HG02970 (cell line): ENCODE data around the gene FGGY.
"Not testable (repeated sequence)": the region's sequence is repeated elsewhere in the genome, so short reads cannot be mapped to it uniquely, and the experiment has no call there.

ENCODE experiments used
- ATAC-seq: cut with Tn5 transposase; IDR thresholded peaks from one replicate; pipeline ENCODE4 v1.9.1; 2021; ENCODE audit warnings: mild to moderate bottlenecking, moderate library complexity, moderate number of reproducible peaks; ENCODE audit not compliant: unreplicated experiment, low FRiP score

The FGGY gene

DNA sequence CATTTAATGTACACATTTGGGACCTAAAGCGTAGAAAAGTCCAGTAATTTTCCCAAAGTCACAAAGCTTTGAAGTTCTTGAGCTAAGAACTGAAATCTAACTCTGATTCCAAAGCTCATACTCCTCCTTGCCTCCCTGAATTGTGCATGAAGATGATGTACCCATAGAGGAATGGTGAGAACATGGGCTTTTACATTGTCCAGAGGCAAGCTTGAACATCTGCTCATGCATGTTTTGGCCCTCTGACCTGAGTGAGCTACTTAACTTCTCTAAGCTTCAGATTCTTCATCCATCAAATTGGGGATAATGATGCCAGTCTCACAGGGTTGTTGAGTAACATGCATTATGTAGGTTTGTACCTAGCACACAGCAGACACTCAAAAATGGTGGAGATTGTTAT is 259.5 kb downstream of the FGGY start:
- no peak for ATAC-seq

DNA sequence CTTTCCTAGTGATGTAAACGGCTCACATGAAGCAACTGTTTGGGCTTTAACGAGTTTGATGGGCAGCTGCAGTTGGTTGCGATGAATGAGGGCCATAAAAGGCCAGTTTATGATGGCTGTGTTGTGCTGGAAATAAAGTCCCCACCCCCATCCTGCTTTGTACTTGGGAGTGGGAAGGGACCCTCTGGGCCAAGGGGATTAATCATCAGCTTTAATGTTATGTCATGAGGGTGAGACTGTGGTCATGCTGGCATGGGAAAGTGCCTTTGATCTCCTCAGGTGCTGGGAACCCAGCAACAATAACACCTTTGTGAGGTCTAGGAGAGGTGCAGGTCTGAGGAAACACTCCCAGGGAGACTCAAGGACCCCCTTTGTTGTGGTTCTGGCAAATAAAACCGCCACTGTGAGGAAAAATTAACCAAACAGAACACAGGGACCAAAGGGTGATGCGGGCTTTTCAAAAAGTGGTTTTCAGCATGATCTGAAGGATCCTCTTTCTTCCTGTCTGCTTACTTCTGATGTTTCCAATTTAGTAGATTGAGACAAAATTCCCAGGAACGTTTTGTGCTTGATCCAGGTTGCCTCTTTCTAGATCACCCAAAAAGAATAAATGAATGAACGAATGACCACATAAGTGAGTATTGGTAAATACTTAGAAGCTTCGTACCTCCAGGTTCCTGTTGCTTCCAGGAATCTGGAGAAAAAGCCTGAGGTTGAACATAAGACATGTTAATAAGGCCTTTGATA is 260.1 kb downstream of the FGGY start:
- ATAC-seq: no peak

DNA sequence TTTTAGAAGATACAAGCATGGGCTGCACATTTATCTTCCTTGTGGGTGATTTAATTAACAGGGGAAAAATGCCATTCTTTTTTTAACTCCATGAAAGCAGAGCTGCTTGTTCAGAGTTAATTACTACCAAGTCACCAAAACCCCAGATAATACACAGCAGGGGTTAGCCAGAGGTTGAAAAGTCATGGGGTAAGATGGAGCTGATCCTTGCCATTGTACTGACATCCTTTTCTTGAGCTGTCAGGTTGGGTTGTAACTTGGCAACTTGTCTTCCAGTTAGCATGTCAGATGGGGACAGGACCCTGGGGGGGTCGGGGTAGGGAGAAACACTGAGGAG is 260.6 kb downstream of the FGGY start:
- ATAC-seq: no peak

DNA sequence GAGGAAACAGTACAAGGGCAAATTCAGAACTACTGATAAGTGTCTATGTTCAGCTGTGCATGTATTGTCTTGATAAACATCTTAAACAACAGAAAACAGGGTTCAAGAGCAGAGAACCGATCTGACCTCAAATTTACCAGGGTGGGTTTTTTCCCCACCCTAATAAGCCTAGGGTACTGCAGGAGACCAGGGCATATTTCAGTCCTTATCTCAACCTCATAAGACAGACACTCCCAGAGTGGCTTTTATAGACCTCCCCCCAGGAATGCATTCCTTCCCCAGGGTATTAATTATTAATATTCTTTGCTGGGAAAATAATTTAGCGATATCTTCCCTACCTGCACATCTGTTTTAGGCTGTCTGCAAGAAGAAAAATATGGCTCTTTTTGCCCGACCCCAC is 261.7 kb downstream of the FGGY start:
- not testable (repeated sequence) for ATAC-seq

GRCh38 chr1:59560807-59561450 is 264.0 kb downstream of the FGGY start:
- no peak for ATAC-seq

GRCh38 chr1:59561796-59562195 is 264.9 kb downstream of the FGGY start:
- no peak for ATAC-seq

DNA sequence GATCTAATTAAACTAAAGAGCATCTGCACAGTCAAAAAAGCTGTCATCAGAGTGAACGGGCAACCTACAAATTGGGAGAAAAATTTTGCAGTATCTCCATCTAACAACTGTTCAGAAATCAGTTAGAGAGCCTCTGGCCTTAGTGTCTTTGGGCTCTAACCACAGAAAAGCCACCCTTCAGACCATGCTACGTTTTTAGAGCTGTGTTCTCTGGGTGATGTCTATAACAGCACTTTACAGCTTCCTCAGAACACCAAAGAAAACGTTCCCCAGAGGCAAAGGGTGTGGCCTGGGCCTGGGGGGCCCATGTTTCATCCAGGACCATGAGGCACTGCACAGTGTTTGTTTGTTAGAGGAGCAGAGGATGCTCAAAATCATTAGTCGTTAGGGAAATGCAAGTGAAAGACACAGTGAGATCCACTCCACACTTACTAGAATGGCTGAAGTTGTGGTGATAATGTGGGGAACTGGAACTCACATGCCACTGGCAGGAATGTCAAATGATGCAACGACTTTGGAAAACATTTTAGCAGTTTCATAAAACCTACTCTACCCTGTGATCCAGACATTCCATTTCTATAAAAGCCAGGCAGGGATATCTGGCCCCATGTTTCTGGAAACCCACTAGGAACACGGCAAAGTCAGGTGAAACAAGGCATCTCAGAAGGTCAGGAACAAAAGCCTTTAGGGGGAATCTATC is 267.4 kb downstream of the FGGY start:
- no peak for ATAC-seq

GRCh38 chr1:59565611-59566410 is 268.9 kb downstream of the FGGY start:
- ATAC-seq: no peak

DNA sequence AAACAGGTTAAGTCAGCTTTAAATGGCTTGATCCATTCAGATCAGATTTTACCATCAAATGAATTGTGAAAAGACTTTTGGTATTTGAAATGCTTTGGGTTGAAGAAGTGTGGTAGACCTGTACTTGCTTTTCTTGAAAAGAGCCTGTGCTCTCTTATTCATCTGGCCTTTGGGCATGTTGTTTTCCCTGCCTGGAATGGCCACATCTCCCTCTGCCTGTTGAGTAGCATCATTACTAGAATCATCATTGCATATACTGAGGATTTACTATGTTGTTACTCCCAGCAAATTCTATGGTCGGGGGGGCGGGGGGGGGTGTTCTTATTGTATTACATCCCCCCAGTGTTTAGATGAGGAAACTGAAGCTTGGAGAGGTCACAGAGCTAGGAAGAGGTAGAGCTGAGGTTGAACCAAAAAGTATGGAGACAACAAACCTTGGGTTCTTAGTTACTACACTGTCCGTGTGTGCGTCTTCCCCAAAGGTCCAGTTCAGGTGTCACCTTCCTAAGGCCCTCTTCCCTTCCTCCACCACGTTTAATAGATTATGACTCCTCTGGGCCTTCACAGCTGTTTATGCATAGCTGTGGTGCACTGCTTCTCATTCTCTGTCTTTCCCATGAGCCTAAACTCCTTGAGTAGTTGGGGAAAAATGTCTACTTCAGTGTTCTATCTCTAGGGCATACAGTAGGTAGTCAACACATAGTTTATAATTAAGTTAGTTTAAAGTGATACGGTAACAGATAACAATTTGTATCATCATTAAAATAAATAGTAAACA is 271.5 kb downstream of the FGGY start:
- no peak for ATAC-seq

DNA sequence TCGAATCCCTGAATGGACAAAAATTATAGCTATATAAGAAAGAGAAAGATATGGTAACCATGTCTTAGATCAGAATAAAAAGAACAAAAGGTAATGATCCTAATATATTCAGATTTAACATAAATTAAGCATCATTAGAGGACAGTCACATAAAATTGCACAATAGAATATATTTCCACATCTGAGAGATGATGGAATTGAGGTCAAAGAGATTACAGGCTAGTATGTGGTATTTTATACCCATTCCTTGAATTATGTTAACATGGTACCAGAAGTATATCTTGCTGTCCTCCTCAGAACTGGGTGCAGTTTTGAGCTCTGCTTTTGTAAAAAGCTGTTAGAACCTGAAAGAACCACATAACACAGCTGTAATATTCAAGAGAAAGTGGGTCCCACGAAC is 272.3 kb downstream of the FGGY start:
- ATAC-seq: no peak

DNA sequence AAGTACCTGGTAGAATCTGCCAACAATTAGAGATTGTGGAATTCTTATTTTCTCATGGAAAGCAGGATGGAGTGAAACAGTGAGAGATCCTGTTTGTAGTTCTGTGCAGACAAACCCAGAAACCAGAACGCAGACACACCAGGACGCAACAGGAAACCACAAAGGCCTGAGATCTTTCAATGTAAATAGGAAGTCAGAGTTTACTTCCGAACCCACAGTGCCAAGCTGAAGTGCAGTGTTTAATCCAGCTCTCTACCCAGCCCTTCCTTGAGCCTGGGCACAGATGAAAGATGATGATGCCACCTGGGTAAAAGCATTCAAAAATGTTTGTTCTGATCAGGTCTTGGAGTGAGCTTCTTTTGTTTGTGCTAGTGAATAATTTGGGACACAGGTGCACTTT is 273.6 kb downstream of the FGGY start:
- no peak for ATAC-seq

- ATAC-seq: no peak
Observed at GRCh38 chr1:59574085-59574484, 277.2 kb downstream of the FGGY start.

- no peak for ATAC-seq
Observed at GRCh38 chr1:59577774-59578173, 280.9 kb downstream of the FGGY start.

- ATAC-seq: no peak
Observed at GRCh38 chr1:59579222-59579621, 282.3 kb downstream of the FGGY start.

GRCh38 chr1:59580257-59580656 is 283.4 kb downstream of the FGGY start:
- no peak for ATAC-seq

DNA sequence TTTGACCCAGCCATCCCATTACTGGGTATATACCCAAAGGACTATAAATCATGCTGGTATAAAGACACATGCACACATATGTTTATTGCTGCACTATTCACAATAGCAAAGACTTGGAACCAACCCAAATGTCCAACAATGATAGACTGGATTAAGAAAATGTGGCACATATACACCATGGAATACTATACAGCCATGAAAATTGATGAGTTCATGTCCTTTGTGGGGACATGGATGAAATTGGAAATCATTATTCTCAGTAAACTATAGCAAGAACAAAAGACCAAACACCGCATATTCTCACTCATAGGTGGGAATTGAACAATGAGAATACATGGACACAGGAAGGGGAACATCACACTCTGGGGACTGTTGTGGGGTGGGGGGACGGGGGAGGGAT is 295.5 kb downstream of the FGGY start:
- not testable (repeated sequence) for ATAC-seq

GRCh38 chr1:59592924-59593323 is 296.0 kb downstream of the FGGY start:
- no peak for ATAC-seq

GRCh38 chr1:59593798-59594790 is 297.2 kb downstream of the FGGY start:
- ATAC-seq: no peak

GRCh38 chr1:59595774-59596173 is 298.9 kb downstream of the FGGY start:
- no peak for ATAC-seq
